BLaER1 (cell line): ENCODE results near the gene OR10G7.
"Not testable (repeated sequence)": the region's sequence is repeated elsewhere in the genome, so short reads cannot be mapped to it uniquely, and the experiment has no call there.

ENCODE experiments used
- H3K27ac ChIP-seq: shearing (Covaris generic); formaldehyde crosslinking; 2 replicates; pipeline ENCODE4 v1.8.1; 2022
- H3K27me3 ChIP-seq: shearing (Covaris generic); formaldehyde crosslinking; 2 replicates; pipeline ENCODE4 v1.8.1; 2022
- H3K36me3 ChIP-seq: shearing (Covaris generic); formaldehyde crosslinking; 2 replicates; pipeline ENCODE4 v1.8.1; 2022
- H3K4me1 ChIP-seq: shearing (Covaris generic); formaldehyde crosslinking; 2 replicates; pipeline ENCODE4 v1.8.1; 2022
- H3K4me2 ChIP-seq: shearing (Covaris generic); formaldehyde crosslinking; 2 replicates; pipeline ENCODE4 v1.8.1; 2022
- H3K4me3 ChIP-seq: shearing (Covaris generic); formaldehyde crosslinking; 2 replicates; pipeline ENCODE4 v1.8.1; 2022
- H3K9ac ChIP-seq: shearing (Covaris generic); formaldehyde crosslinking; 2 replicates; pipeline ENCODE4 v1.8.1; 2022
- H3K9me3 ChIP-seq: shearing (Covaris generic); formaldehyde crosslinking; 2 replicates; pipeline ENCODE4 v1.8.1; 2022
- H4K20me1 ChIP-seq: shearing (Covaris generic); formaldehyde crosslinking; 2 replicates; pipeline ENCODE4 v1.8.1; 2022
- Cebpa-rat ChIP-seq: shearing (Covaris generic); IDR thresholded peaks from 2 replicates; pipeline ENCODE4 v1.8.1; 2022

OR10G7 gene

DNA sequence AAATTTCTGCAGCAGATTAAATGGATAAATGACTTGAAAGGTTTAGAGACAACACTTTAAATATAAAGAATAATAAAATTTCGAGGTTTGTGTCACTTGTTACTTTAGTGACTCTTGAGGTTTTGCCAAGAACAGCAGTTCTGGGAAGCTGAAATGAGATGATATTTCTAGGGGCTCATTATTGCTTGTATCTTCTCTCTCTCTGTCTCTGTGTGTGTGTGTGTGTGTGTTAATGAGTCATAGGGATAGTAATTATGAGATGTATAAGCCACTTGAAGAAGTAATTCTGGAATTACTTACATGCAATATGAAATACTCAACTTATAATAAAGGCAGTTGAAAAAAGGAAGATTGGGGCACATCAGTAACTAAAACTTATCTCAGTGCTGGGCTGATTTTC lies 9.6 kb upstream of the OR10G7 start:
- no peaks in the 10 kb centered on the region for H3K4me1 ChIP-seq
- no peaks in the 10 kb centered on the region for H4K20me1 ChIP-seq
- H3K9me3 ChIP-seq: no peaks in the 10 kb centered on the region
- H3K27me3 ChIP-seq: no peaks in the 10 kb centered on the region
- no peak overlapping the region for H3K4me2 ChIP-seq
- no peaks in the 10 kb centered on the region for H3K36me3 ChIP-seq
- H3K27ac ChIP-seq: no peak overlapping the region
- H3K4me3 ChIP-seq: no peak overlapping the region
- TF ChIP-seq Cebpa-rat: no peak
- H3K9ac ChIP-seq: no peak overlapping the region

DNA sequence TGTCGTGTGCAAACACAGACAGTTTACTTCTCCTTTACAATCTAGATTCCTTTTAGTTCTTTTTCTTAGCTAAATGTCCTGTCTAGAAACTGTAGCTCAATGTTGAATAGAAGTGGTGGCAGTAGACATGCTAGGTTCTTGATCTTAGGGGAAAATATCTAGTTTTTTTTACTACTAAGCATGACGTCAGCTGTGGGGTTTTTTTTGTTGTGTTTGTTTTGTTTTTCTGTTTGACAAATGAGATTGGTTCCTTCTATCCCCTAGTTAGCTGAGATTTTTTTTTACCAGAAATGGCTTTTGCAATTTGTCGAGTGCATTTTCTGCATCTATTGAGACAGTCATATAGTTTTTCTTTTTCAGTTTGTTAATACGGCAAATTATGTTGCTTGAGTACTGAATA lies 2.3 kb upstream of the OR10G7 start:
- H3K9me3 ChIP-seq: no peaks in the 10 kb centered on the region
- H3K27me3 ChIP-seq: no peaks in the 10 kb centered on the region
- TF ChIP-seq Cebpa-rat: no peak
- no peaks in the 10 kb centered on the region for H4K20me1 ChIP-seq
- H3K27ac ChIP-seq: no peak overlapping the region
- H3K4me1 ChIP-seq: no peaks in the 10 kb centered on the region
- no peaks in the 10 kb centered on the region for H3K36me3 ChIP-seq
- no peak overlapping the region for H3K4me2 ChIP-seq
- H3K4me3 ChIP-seq: no peak overlapping the region
- H3K9ac ChIP-seq: no peak overlapping the region

DNA sequence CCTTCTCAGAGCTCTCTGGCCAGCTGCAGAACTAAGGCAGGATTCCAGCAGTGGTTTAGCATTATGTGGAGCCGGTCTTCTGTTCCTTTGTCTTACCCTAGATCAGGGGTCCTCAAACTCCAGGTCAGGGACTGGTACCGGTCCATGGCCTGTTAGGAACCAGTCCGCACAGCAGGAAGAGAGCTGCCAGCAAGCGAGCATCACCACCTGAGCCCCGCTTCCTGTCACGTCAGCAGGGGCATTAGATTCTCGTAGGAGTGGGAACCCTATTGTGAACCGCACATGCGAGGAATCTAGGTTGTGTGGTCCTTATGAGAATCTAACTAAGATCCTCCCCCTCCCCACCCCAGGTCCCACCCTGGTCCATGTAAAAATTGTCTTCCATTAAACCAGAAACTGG lies 1.6 kb downstream of the OR10G7 start:
- Histone ChIP-seq H3K4me1 (no peaks in the 10 kb centered on the region), H3K4me2 (no peak overlapping the region), H3K9me3 (no peaks in the 10 kb centered on the region), H3K27ac (no peak overlapping the region), H4K20me1 (no peaks in the 10 kb centered on the region), H3K27me3 (no peaks in the 10 kb centered on the region), H3K9ac (no peak overlapping the region), H3K4me3 (no peak overlapping the region), H3K36me3 (no peaks in the 10 kb centered on the region)
- no peak for TF ChIP-seq Cebpa-rat

DNA sequence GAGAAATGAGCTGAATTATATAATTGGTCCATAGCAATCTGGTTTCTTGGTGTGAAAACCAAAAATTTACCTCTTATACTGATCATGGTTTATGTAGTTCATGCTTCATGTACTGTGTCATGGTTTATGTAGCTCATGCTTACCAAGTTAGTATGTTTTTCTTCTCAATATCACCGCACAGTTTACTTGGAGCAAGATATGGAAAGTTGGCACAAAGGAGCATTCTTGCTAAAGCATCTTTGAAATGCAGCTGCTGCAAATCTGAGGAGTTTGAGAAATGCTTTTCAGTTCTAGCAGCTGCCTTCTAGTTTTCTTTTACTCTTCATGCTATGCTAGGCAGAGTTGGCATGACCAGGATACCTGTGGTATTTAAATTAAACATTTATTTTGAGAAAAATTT lies 4.5 kb downstream of the OR10G7 start:
- H3K9ac ChIP-seq: no peak overlapping the region
- H3K27ac ChIP-seq: no peak overlapping the region
- no peaks in the 10 kb centered on the region for H3K36me3 ChIP-seq
- H4K20me1 ChIP-seq: no peaks in the 10 kb centered on the region
- no peaks in the 10 kb centered on the region for H3K4me1 ChIP-seq
- TF ChIP-seq Cebpa-rat: no peak
- no peaks in the 10 kb centered on the region for H3K9me3 ChIP-seq
- H3K4me3 ChIP-seq: no peak overlapping the region
- no peaks in the 10 kb centered on the region for H3K27me3 ChIP-seq
- no peak overlapping the region for H3K4me2 ChIP-seq

DNA sequence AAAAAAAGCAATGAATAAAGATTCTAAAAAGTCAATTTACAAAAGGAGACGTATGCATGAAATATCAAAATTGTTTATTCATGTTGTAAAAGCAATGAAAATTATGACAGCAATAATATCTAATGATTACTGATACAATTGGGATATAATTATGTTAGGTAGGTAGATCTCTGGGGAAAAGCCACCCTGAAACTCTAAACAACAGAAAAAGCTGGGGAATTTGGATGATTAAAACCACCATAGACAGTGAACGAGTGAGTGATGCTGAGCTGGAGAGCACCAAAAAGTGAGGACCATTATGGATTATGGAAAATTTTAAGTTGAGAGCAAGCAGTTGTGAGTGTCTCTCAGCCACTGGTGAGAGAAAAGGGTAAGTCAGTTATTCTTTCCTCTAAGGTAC lies 14.6 kb downstream of the OR10G7 start, which contains the start of gene OR10G8:
Gene OR10G8, plus strand, starts transcription at position 301 of the 400 bp plus-strand sequence. CDS start 2,825 bp downstream, outside the sequence.
- Histone ChIP-seq H3K27me3 (no peaks in the 10 kb centered on the region), H3K4me3 (no peak within 1 kb of the TSS), H3K9me3 (no peaks in the 10 kb centered on the region), H3K36me3 (no peaks in the 10 kb centered on the region), H4K20me1 (no peaks in the 10 kb centered on the region), H3K4me1 (no peaks in the 10 kb centered on the region), H3K27ac (no peak within 1 kb of the TSS), H3K9ac (no peak within 1 kb of the TSS), H3K4me2 (no peak within 1 kb of the TSS)
- TF ChIP-seq Cebpa-rat: no peak

DNA sequence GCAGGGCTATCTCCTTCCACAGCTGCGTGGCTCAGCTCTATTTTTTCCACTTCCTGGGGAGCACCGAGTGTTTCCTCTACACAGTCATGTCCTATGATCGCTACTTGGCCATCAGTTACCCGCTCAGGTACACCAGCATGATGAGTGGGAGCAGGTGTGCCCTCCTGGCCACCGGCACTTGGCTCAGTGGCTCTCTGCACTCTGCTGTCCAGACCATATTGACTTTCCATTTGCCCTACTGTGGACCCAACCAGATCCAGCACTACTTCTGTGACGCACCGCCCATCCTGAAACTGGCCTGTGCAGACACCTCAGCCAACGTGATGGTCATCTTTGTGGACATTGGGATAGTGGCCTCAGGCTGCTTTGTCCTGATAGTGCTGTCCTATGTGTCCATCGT lies 25.3 kb downstream of the OR10G7 start:
- H3K4me3 ChIP-seq, H3K9ac ChIP-seq, H3K36me3 ChIP-seq, H3K9me3 ChIP-seq, H3K4me1 ChIP-seq, H3K4me2 ChIP-seq, H3K27ac ChIP-seq, H3K27me3 ChIP-seq, H4K20me1 ChIP-seq: not testable (repeated sequence)

DNA sequence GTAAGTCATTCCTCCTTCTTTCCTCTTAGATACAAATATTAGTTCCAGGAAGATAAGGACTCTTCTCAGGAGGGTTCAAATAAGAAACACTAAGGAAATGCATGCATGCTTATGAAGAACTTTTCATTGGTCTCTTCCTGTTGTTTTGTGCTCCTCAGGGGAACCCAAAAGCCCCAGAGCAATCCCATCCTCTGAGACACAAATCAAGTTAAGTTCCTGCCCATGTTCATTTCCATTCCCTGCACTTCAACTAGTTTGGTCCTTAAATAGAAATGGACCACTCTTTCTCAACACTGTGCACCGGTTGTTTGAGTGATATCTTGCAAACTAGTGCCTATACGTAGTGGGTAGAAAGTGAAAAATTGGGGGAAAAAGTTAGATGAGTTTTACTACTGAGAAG lies 28.4 kb downstream of the OR10G7 start, which contains the start of gene OR10G4:
Gene OR10G4, plus strand, starts transcription at position 301 of the 400 bp plus-strand sequence. CDS start 2,578 bp downstream, outside the sequence.
- no peak within 1 kb of the TSS for H3K4me2 ChIP-seq
- H3K9ac ChIP-seq: no peak within 1 kb of the TSS
- H3K27me3 ChIP-seq: no peaks in the 10 kb centered on the region
- H3K4me3 ChIP-seq: no peak within 1 kb of the TSS
- no peak for TF ChIP-seq Cebpa-rat
- H3K27ac ChIP-seq: no peak within 1 kb of the TSS
- no peaks in the 10 kb centered on the region for H3K36me3 ChIP-seq
- no peaks in the 10 kb centered on the region for H3K9me3 ChIP-seq
- H3K4me1 ChIP-seq: no peaks in the 10 kb centered on the region
- H4K20me1 ChIP-seq: no peaks in the 10 kb centered on the region

DNA sequence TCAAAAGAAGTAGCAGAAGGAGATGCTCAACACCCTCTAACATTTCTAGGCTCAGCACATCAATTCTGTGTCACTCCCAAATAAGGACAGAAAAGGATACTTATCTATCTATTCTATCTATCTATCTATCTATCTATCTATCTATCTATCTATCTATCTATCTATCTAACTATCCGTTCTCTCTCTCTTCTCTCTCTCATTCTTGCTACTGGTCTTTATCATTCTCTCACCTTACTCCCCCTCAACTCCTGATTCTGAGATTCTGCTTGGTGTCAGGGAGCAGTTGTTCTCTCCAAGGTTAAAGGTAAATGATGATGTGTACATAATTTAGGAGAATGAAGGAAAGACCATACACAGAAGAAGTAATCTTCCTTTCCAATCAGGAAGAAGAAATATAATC lies 46.0 kb downstream of the OR10G7 start, which contains the start of gene OR10G6:
Gene OR10G6, minus strand, starts transcription at position 43 of the 400 bp plus-strand sequence. Its CDS starts 0 bp downstream, at position 43.
- Histone ChIP-seq H3K27me3 (no peaks in the 10 kb centered on the region), H3K4me1 (peaks cover 7% of the 10 kb centered on the region)
- TF ChIP-seq Cebpa-rat: no peak

More for the DNA sequence above, 46.0 kb downstream of the OR10G7 start, which contains the start of gene OR10G6:
- H3K4me2 ChIP-seq: no peak within 1 kb of the TSS
- H3K9me3 ChIP-seq: no peaks in the 10 kb centered on the region
- H3K4me3 ChIP-seq: no peak within 1 kb of the TSS
- H3K27ac ChIP-seq: no peak within 1 kb of the TSS
- no peak within 1 kb of the TSS for H3K9ac ChIP-seq
- H4K20me1 ChIP-seq: no peaks in the 10 kb centered on the region
- no peaks in the 10 kb centered on the region for H3K36me3 ChIP-seq
